ENCODE data around the gene DSCAML1.

The DSCAML1 gene

DNA sequence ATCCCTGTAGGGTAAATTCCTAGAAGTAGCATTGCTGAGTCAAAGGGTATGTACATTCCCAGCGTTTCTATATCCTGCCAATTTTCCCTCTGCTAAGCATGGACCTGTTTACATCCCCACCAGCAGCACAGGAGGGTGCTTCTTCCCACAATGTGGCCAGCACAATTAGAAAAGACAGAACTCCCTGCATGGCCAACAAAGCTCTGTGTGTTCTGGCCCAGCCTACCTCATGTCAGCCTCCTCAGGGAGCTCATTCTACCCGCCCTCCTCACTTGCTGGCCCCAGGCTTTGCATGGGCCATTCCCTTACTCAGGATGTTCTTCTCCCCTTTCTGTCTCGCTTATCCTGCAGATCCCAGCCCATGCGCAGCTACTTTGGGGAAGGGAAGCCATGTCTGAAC lies 186.1 kb downstream of the DSCAML1 start:
- no peak overlapping the region for H2BK12ac ChIP-seq (ENCODE audit: low read length)
- H4K91ac ChIP-seq (ENCODE audit: low read depth, low read length, poor library complexity) = no peak overlapping the region
- peaks cover 0 to 11% of the 10 kb centered on the region in 2 donors for H3K4me1 ChIP-seq (ENCODE audit: control insufficient read depth in 2 of 2, insufficient read depth in 1 of 2, low read depth in 1 of 2, low read length in 2 of 2)
- H2AK5ac ChIP-seq (ENCODE audit: low read depth, low read length) = no peak overlapping the region
- H3K27ac ChIP-seq (replicated peaks; ENCODE audit: low read length) = no peak overlapping the region
- no peaks in the 10 kb centered on the region for H3K36me3 ChIP-seq (replicated peaks in 1 of 2; ENCODE audit: control insufficient read depth in 2 of 2, insufficient read depth in 2 of 2, low read length in 2 of 2)
- H3K27me3 ChIP-seq (ENCODE audit: control insufficient read depth in 3 of 3, insufficient read depth in 3 of 3, low read depth in 1 of 3, low read length in 3 of 3) = peaks cover 0 to 24% (median 0%) of the 10 kb centered on the region in 3 experiments
- no peak overlapping the region for H3K9ac ChIP-seq (ENCODE audit: low read depth, low read length, poor library complexity)
- no peak overlapping the region for H4K8ac ChIP-seq (ENCODE audit: low read depth, low read length)
- no peaks in the 10 kb centered on the region for H3K9me3 ChIP-seq (replicated peaks in 1 of 2; ENCODE audit: control insufficient read depth in 2 of 2, insufficient read depth in 1 of 2, low read depth in 1 of 2, low read length in 2 of 2)
- H3K4me3 ChIP-seq (ENCODE audit: low read length in 2 of 2) = no peak overlapping the region
- H3K79me1 ChIP-seq (ENCODE audit: low read depth, low read length) = no peaks in the 10 kb centered on the region
- no CpG with 5 or more reads among the region's 4 CpGs for WGBS, 2 donors (ENCODE audit: extremely low coverage in 2 of 2, insufficient read length in 2 of 2, insufficient replicate concordance in 1 of 2)
- H2AFZ ChIP-seq (ENCODE audit: low read length) = no peak overlapping the region
- H3K4me2 ChIP-seq (ENCODE audit: insufficient read depth, low read length, poor library complexity, severe bottlenecking) = no peak overlapping the region
- H3K18ac ChIP-seq (ENCODE audit: low read length) = peak overlapping the region; percentile 25
- H3K23ac ChIP-seq (ENCODE audit: low read depth, low read length, poor library complexity) = no peak overlapping the region
- no peak overlapping the region for H2BK5ac ChIP-seq (ENCODE audit: low read length)
- H3K4ac ChIP-seq (ENCODE audit: low read length) = no peak overlapping the region
- no peak overlapping the region for H3K14ac ChIP-seq (ENCODE audit: low read length)
- no peak overlapping the region for H2BK120ac ChIP-seq (ENCODE audit: low read depth, low read length)
- DNase-seq (ENCODE audit: low spot score) = no peak
- H2BK15ac ChIP-seq (ENCODE audit: low read length) = no peak overlapping the region

- Histone ChIP-seq H3K4me1 (ENCODE audit: control insufficient read depth in 2 of 2, insufficient read depth in 1 of 2, low read depth in 1 of 2, low read length in 2 of 2) (peaks cover 0 to 11% of the 10 kb centered on the region in 2 donors), H2AFZ (ENCODE audit: low read length) (no peak overlapping the region), H3K4me3 (ENCODE audit: low read length in 2 of 2) (no peak overlapping the region), H4K91ac (ENCODE audit: low read depth, low read length, poor library complexity) (no peak overlapping the region), H3K18ac (ENCODE audit: low read length) (no peak overlapping the region), H2BK120ac (ENCODE audit: low read depth, low read length) (no peak overlapping the region), H3K14ac (ENCODE audit: low read length) (no peak overlapping the region), H3K4ac (ENCODE audit: low read length) (no peak overlapping the region), H3K23ac (ENCODE audit: low read depth, low read length, poor library complexity) (no peak overlapping the region), H3K27ac (replicated peaks; ENCODE audit: low read length) (no peak overlapping the region), H2AK5ac (ENCODE audit: low read depth, low read length) (no peak overlapping the region), H2BK12ac (ENCODE audit: low read length) (no peak overlapping the region), H2BK5ac (ENCODE audit: low read length) (no peak overlapping the region), H3K36me3 (replicated peaks in 1 of 2; ENCODE audit: control insufficient read depth in 2 of 2, insufficient read depth in 2 of 2, low read length in 2 of 2) (no peaks in the 10 kb centered on the region), H4K8ac (ENCODE audit: low read depth, low read length) (no peak overlapping the region), H3K27me3 (ENCODE audit: control insufficient read depth in 3 of 3, insufficient read depth in 3 of 3, low read depth in 1 of 3, low read length in 3 of 3) (peaks cover 0 to 29% (median 0%) of the 10 kb centered on the region in 3 experiments), H3K79me1 (ENCODE audit: low read depth, low read length) (no peaks in the 10 kb centered on the region), H3K4me2 (ENCODE audit: insufficient read depth, low read length, poor library complexity, severe bottlenecking) (no peak overlapping the region), H2BK15ac (ENCODE audit: low read length) (no peak overlapping the region), H3K9ac (ENCODE audit: low read depth, low read length, poor library complexity) (no peak overlapping the region), H3K9me3 (replicated peaks in 1 of 2; ENCODE audit: control insufficient read depth in 2 of 2, insufficient read depth in 1 of 2, low read depth in 1 of 2, low read length in 2 of 2) (no peaks in the 10 kb centered on the region)
- WGBS, 2 donors (ENCODE audit: extremely low coverage in 2 of 2, insufficient read length in 2 of 2, insufficient replicate concordance in 1 of 2) = no CpG with 5 or more reads among the region's 4 CpGs
- no peak for DNase-seq (ENCODE audit: low spot score)
These were observed 187.0 kb downstream of the DSCAML1 start for GRCh38 chr11:117610045-117610444.

DNA sequence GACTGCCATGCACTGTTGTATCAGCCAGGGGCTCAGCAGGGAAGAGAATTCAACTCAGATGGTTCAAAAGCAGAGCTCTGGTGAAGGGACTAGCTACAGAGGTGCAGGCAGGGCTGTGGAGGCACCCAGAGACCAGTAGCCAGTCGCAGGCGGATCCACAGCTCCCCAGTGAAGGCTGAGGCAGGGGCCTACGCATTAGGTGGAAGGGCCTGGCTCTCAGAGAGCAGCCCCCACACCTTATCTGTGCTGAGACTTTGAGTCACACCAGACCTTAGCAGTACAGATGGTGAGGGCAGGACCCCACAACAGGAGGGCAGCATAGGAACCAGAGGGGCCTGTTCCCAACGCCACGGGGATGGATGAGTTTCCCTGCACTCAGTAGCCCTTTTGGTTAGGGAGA lies 189.6 kb downstream of the DSCAML1 start:
- Histone ChIP-seq H3K14ac (ENCODE audit: low read length) (no peak overlapping the region), H3K36me3 (replicated peaks in 1 of 2; ENCODE audit: control insufficient read depth in 2 of 2, insufficient read depth in 2 of 2, low read length in 2 of 2) (no peaks in the 10 kb centered on the region), H3K23ac (ENCODE audit: low read depth, low read length, poor library complexity) (no peak overlapping the region), H3K79me1 (ENCODE audit: low read depth, low read length) (no peaks in the 10 kb centered on the region), H3K9ac (ENCODE audit: low read depth, low read length, poor library complexity) (no peak overlapping the region), H2AK5ac (ENCODE audit: low read depth, low read length) (no peak overlapping the region), H3K4me3 (ENCODE audit: low read length in 2 of 2) (no peak overlapping the region), H3K4me1 (ENCODE audit: control insufficient read depth in 2 of 2, insufficient read depth in 1 of 2, low read depth in 1 of 2, low read length in 2 of 2) (peaks cover 0 to 7% of the 10 kb centered on the region in 2 donors), H3K4ac (ENCODE audit: low read length) (no peak overlapping the region), H2BK120ac (ENCODE audit: low read depth, low read length) (no peak overlapping the region), H3K27ac (replicated peaks; ENCODE audit: low read length) (no peak overlapping the region), H2BK15ac (ENCODE audit: low read length) (no peak overlapping the region), H3K4me2 (ENCODE audit: insufficient read depth, low read length, poor library complexity, severe bottlenecking) (no peak overlapping the region), H2AFZ (ENCODE audit: low read length) (no peak overlapping the region), H4K91ac (ENCODE audit: low read depth, low read length, poor library complexity) (no peak overlapping the region), H3K18ac (ENCODE audit: low read length) (peak overlapping the region; percentile 28), H3K9me3 (replicated peaks in 1 of 2; ENCODE audit: control insufficient read depth in 2 of 2, insufficient read depth in 1 of 2, low read depth in 1 of 2, low read length in 2 of 2) (no peaks in the 10 kb centered on the region), H4K8ac (ENCODE audit: low read depth, low read length) (no peak overlapping the region), H2BK5ac (ENCODE audit: low read length) (peak overlapping the region; percentile 42), H2BK12ac (ENCODE audit: low read length) (no peak overlapping the region), H3K27me3 (ENCODE audit: control insufficient read depth in 3 of 3, insufficient read depth in 3 of 3, low read depth in 1 of 3, low read length in 3 of 3) (peaks cover 0 to 31% (median 0%) of the 10 kb centered on the region in 3 experiments)
- no CpG with 5 or more reads among the region's 5 CpGs for WGBS, 2 donors (ENCODE audit: extremely low coverage in 2 of 2, insufficient read length in 2 of 2, insufficient replicate concordance in 1 of 2)
- no peak for DNase-seq (ENCODE audit: low spot score)

- Histone ChIP-seq H2BK5ac (ENCODE audit: low read length) (peak overlapping the region; percentile 42), H3K4ac (ENCODE audit: low read length) (no peak overlapping the region), H3K79me1 (ENCODE audit: low read depth, low read length) (no peaks in the 10 kb centered on the region), H3K36me3 (replicated peaks in 1 of 2; ENCODE audit: control insufficient read depth in 2 of 2, insufficient read depth in 2 of 2, low read length in 2 of 2) (no peaks in the 10 kb centered on the region), H3K9me3 (replicated peaks in 1 of 2; ENCODE audit: control insufficient read depth in 2 of 2, insufficient read depth in 1 of 2, low read depth in 1 of 2, low read length in 2 of 2) (no peaks in the 10 kb centered on the region), H3K4me2 (ENCODE audit: insufficient read depth, low read length, poor library complexity, severe bottlenecking) (no peak overlapping the region), H2BK15ac (ENCODE audit: low read length) (no peak overlapping the region), H3K4me3 (ENCODE audit: low read length in 2 of 2) (no peak overlapping the region), H3K9ac (ENCODE audit: low read depth, low read length, poor library complexity) (no peak overlapping the region), H4K8ac (ENCODE audit: low read depth, low read length) (no peak overlapping the region), H3K4me1 (ENCODE audit: control insufficient read depth in 2 of 2, insufficient read depth in 1 of 2, low read depth in 1 of 2, low read length in 2 of 2) (peaks cover 0 to 7% of the 10 kb centered on the region in 2 donors), H2AK5ac (ENCODE audit: low read depth, low read length) (no peak overlapping the region), H3K27ac (replicated peaks; ENCODE audit: low read length) (no peak overlapping the region), H3K23ac (ENCODE audit: low read depth, low read length, poor library complexity) (no peak overlapping the region), H3K27me3 (ENCODE audit: control insufficient read depth in 3 of 3, insufficient read depth in 3 of 3, low read depth in 1 of 3, low read length in 3 of 3) (peaks cover 0 to 30% (median 0%) of the 10 kb centered on the region in 3 experiments), H2BK12ac (ENCODE audit: low read length) (no peak overlapping the region), H2AFZ (ENCODE audit: low read length) (no peak overlapping the region), H3K18ac (ENCODE audit: low read length) (peak overlapping the region; percentile 28), H3K14ac (ENCODE audit: low read length) (no peak overlapping the region), H4K91ac (ENCODE audit: low read depth, low read length, poor library complexity) (no peak overlapping the region), H2BK120ac (ENCODE audit: low read depth, low read length) (no peak overlapping the region)
- no CpG with 5 or more reads among the region's 5 CpGs for WGBS, 2 donors (ENCODE audit: extremely low coverage in 2 of 2, insufficient read length in 2 of 2, insufficient replicate concordance in 1 of 2)
- DNase-seq (ENCODE audit: low spot score) = no peak
These were observed 190.2 kb downstream of the DSCAML1 start for GRCh38 chr11:117606790-117607189.
